ENCODE data around the gene FGF14. TPM values are rescaled to one million over a fixed set of nuclear protein-coding genes. Genes with fewer than 3 reads are reported as not detected.

FGF14 gene
- total RNA-seq, 1 experiment from 2014 or later: 0.22 TPM

GRCh38 chr13:102122147-102122546 is 279.7 kb downstream of the FGF14 start:
- Histone ChIP-seq H3K18ac (ENCODE audit: insufficient read length, low read depth, low read length) (no peak overlapping the region), H3K27me3 (ENCODE audit: insufficient read depth, low read length) (no peaks in the 10 kb centered on the region), H2BK5ac (ENCODE audit: insufficient read length, low read length) (no peak overlapping the region), H3K23me2 (ENCODE audit: insufficient read length, low read depth, low read length, poor library complexity, severe bottlenecking) (no peaks in the 10 kb centered on the region), H3K27ac (ENCODE audit: insufficient read length, low read depth, low read length) (no peak overlapping the region), H4K8ac (replicated peaks; ENCODE audit: insufficient read length, low read depth, low read length) (no peak overlapping the region), H4K20me1 (ENCODE audit: control insufficient read depth, insufficient read depth, insufficient read length) (no peaks in the 10 kb centered on the region), H4K5ac (ENCODE audit: insufficient read length, low read depth, low read length) (no peak overlapping the region), H2BK12ac (ENCODE audit: insufficient read length, low read depth, low read length) (no peak overlapping the region), H4K91ac (ENCODE audit: insufficient read length, low read depth, low read length) (no peak overlapping the region), H3K56ac (ENCODE audit: insufficient read length, low read depth, low read length) (no peak overlapping the region), H3K23ac (ENCODE audit: insufficient read length, low read depth, low read length) (no peak overlapping the region), H3K79me1 (ENCODE audit: insufficient read depth, low read depth, low read length, poor library complexity, severe bottlenecking) (no peaks in the 10 kb centered on the region), H3K4me2 (ENCODE audit: insufficient read depth, insufficient read length, low read length) (no peak overlapping the region), H3K9me3 (ENCODE audit: control insufficient read depth, low read depth, low read length) (no peaks in the 10 kb centered on the region), H3K79me2 (ENCODE audit: insufficient read depth, low read length) (no peaks in the 10 kb centered on the region), H3K14ac (ENCODE audit: insufficient read depth, low read length) (no peak overlapping the region), H3K4me1 (ENCODE audit: insufficient read depth, low read length) (no peaks in the 10 kb centered on the region; the same call in 1 of the 2 replicates), H2AFZ (ENCODE audit: low read length) (no peak overlapping the region), H2AK5ac (ENCODE audit: insufficient read length, low read length) (no peak overlapping the region), H3K9ac (ENCODE audit: extremely low read depth, insufficient read length, low read length) (no peak overlapping the region), H3K4ac (ENCODE audit: low read depth, low read length) (no peak overlapping the region), H2BK20ac (ENCODE audit: low read depth, low read length, poor library complexity, severe bottlenecking) (no peak overlapping the region), H2BK120ac (ENCODE audit: low read depth, low read length, poor library complexity, severe bottlenecking) (no peak overlapping the region), H3T11ph (ENCODE audit: low read length) (no peak overlapping the region), H2BK15ac (ENCODE audit: low read depth, low read length) (no peak overlapping the region)
- no CpG with 5 or more reads among the region's 4 CpGs for WGBS (ENCODE audit: extremely low coverage, insufficient read length, low lambda C conversion rate)
- Mint-ChIP-seq H3K27me3 (ENCODE audit: low read depth) (no peaks in the 10 kb centered on the region), H3K4me1 (no peaks in the 10 kb centered on the region), H3K36me3 (ENCODE audit: insufficient read depth in 1 of 3, low read depth in 3 of 3) (no peaks in the 10 kb centered on the region), H3K9me3 (no peaks in the 10 kb centered on the region), H3K4me3 (no peak overlapping the region), H3K27ac (no peak overlapping the region)
- no peak for TF ChIP-seq CTCF (conservative IDR thresholded peaks at IDR 0.05)
- no peak for DNase-seq

Measured in H9 (cell line).